HG03066 (cell line): Measurements from ENCODE around the gene GPR89B.
A peak's percentile ranks its signal among the peaks of the same experiment; 100 is the strongest.
"Not testable (repeated sequence)": the region's sequence is repeated elsewhere in the genome, so short reads cannot be mapped to it uniquely, and the experiment has no call there.

Experiments used
- ATAC-seq: cut with Tn5 transposase; IDR thresholded peaks from one replicate; pipeline ENCODE4 v1.9.1; 2021; ENCODE audit warnings: low read depth; ENCODE audit not compliant: unreplicated experiment

Gene GPR89B

DNA sequence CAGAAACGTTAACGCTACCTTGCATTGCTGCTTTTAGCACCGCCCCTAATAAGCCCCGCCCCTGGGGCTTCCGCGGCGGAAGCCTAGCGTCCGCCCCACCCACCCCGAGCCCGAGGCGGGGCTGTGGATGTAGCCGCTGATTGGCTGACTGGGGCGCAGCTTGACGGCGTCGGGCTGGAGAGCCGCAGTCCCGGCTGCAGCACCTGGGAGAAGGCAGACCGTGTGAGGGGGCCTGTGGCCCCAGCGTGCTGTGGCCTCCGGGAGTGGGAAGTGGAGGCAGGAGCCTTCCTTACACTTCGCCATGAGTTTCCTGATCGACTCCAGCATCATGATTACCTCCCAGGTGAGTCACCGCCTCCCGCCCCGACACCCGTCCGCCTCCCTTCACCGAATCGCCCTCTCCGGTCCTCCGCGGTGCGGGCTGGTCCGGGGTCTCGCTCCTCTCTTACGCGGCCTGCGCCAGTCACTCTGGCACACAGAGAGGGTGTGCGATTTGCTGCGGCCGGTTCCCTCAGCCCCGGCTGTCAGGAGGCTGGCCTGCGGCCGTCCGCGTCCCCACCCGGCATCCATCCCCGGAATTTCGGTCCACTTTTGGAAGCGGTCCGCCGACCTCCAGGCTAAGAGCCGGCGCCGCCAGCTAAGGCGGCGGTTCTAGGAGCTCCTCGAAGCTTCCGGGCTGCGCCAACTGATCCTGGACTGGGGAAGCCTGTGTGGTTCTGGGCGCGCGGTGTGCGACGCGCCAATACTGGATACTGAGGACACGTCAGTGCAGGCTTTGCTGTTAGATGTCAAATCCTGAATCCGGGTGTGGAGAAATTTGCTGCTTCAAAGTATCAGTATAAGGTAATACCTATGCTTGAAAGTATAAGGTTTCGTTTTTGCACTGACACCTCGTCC is at the start of gene GPR89B:
GPR89B (plus strand) TSS at position 185 of the 897 bp plus-strand sequence; CDS start at position 302, 117 bp downstream.
- ATAC-seq: peak; percentile 94

DNA sequence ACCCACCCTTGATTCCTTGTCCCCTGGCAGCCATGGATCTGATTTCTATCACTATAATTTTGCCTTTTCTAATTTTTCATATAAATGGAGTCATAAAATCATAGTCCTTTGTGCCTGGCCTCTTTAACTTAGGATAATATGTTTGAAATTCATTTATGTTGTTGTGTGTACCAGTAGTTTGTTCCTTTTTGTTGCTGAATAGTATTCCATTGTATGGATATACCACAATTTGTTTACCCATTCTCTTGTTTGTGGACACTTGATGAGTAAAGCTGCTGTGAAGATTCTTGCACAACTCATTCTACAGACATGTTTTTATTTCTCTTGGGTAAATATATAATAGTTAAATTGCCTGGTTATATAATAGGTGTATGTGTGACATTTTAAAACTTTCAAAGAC is 48.3 kb upstream of the GPR89B start:
- no peak for ATAC-seq

DNA sequence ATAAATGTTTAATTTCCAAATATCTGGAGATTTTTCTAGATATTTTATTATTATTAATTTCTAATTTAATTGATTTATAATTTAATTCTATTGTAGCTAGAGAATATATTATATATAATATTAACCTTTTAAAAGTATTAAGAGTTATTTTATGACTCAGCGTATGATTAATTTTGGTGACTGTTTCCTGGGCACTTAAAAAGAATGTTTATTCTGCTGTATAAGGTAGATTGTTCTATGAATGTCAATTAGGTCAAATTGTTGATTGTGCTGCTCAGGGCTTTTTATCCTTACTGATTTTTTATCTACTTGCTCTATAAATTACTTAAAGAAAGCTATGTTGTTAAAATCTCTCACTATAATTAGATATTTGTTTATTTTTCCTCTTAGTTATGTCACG is 45.7 kb upstream of the GPR89B start:
- ATAC-seq: no peak

GRCh38 chr1:147890177-147890790 is 37.9 kb upstream of the GPR89B start:
- ATAC-seq: peak; percentile 63

DNA sequence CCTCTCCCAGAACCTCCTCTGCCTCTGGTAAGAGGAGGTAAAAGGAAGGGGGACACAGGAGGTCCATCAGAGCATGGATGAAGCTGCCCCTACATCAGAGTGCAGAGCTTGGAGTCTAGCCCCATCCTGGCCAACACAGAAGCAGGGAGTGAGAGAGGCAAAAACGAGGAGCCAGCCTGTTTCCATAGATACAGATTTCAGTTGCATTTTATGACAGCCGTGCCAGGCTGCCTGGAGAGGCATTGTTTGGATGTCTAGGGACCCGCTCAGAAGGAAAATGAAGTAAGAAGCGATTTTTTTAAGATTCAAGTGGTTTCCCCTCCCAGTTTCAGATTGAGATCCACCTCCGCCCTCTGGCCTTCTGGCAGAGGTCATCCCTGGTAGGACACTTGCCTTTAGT is 37.1 kb upstream of the GPR89B start:
- no peak for ATAC-seq

GRCh38 chr1:147892216-147892615 is 36.0 kb upstream of the GPR89B start:
- ATAC-seq: no peak

GRCh38 chr1:147892731-147893214 is 35.4 kb upstream of the GPR89B start:
- ATAC-seq: no peak

GRCh38 chr1:147895123-147895522 is 33.1 kb upstream of the GPR89B start:
- ATAC-seq: no peak

GRCh38 chr1:147897029-147897752 is 31.0 kb upstream of the GPR89B start:
- no peak for ATAC-seq

DNA sequence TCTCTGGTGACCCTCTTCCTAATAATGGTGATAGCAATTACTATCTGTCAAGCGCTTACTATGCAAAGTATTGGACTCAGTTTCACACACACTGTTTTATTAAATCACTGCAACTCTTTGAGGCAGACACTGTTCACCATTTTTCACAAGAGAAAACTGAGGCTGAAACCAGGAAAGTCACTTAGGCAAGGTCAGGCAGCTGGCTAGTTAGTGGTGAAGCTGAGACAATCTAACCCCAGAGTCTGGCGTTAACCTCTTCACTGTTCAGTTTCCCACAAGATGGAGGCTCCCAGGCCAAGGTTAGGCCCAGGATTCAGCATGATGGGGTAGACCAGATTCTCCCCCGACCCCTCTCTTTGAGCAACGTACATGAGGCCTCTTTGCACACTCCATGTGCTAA is 30.4 kb upstream of the GPR89B start:
- no peak for ATAC-seq

DNA sequence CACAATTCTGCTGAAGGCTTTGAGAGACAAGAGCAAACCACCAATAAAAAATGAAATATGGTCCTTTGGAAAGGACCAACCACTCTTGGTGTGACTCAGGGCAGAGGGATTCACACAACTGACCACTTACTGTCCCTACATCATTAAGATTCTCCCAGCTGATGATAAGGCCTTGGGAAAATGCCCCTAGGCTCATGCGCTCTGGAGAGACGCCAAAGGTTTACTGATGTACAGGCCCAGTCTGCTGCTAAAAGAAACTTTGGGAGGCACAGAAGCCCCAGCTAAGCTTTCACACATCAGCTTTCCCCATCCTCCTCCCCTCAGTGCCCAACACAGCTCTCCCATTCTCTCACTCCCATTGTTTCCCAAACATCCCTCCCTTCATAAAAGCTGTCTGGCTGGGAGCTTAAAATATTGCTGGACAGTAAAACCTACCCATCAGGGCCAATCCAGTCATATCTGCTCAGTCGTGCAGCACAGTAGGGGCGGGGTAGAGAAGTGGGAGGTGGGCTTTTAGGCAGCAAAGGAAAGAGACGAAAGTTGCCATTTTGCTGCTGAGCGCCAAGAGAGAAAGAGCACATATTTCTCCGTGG is 25.9 kb upstream of the GPR89B start, which contains the start of gene GJA8:
GJA8 (plus strand) TSS at position 543 of the 593 bp plus-strand sequence. CDS start 5,161 bp downstream, outside the sequence.
- ATAC-seq: no peak

DNA sequence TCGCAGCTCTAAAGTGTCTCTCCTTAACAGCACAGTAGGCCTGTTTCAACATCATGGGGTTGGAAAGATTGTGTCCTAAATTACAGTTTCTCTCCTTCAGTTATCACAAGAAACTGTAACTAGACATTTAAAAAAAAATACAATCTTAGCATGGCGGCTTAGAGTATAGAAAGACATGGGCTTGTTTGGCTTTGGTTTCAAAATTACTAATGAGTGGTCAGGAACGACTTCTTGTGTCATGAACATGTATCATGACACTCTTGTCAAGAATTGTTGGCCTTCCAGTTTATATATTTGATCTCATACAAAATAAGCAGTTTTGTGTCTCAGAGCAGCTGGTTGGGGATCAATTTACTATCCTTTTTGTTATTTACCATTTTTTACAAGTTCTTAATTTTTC is 23.5 kb upstream of the GPR89B start:
- ATAC-seq: no peak

DNA sequence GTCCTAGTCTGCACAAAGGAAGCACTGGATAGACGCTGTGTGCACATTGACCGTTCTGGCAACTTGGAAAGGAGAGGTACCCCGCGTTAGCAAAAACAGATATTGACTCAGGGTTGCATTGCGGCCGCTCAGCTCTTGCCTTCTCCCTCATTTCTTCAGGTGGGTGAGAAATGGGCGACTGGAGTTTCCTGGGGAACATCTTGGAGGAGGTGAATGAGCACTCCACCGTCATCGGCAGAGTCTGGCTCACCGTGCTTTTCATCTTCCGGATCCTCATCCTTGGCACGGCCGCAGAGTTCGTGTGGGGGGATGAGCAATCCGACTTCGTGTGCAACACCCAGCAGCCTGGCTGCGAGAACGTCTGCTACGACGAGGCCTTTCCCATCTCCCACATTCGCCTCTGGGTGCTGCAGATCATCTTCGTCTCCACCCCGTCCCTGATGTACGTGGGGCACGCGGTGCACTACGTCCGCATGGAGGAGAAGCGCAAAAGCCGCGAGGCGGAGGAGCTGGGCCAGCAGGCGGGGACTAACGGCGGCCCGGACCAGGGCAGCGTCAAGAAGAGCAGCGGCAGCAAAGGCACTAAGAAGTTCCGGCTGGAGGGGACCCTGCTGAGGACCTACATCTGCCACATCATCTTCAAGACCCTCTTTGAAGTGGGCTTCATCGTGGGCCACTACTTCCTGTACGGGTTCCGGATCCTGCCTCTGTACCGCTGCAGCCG is 20.3 kb upstream of the GPR89B start:
- ATAC-seq: no peak

GRCh38 chr1:147912553-147912952 is 15.7 kb upstream of the GPR89B start:
- ATAC-seq: no peak

GRCh38 chr1:147913362-147913942 is 14.8 kb upstream of the GPR89B start:
- no peak for ATAC-seq

DNA sequence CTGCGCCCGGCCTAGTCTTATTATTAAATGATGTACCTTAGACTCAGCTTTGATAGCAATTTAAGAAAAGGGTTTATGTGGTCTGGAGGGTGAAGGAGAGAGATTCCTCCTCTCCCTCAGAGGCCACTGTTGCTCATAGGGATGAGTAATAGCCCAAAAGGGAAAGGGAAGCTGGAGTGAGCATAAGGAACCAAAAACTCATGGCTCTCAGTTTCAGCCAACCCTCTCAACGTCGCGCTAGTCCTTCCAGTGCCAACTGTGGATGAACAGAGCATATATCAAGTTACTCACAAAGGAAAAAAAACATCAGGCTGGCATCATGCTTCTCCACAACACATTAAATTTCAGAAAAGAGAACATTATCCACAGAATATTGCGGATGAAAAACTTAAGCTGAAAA is 8.3 kb upstream of the GPR89B start:
- no peak for ATAC-seq

GRCh38 chr1:147924813-147925212 is 3.4 kb upstream of the GPR89B start:
- ATAC-seq: no peak

DNA sequence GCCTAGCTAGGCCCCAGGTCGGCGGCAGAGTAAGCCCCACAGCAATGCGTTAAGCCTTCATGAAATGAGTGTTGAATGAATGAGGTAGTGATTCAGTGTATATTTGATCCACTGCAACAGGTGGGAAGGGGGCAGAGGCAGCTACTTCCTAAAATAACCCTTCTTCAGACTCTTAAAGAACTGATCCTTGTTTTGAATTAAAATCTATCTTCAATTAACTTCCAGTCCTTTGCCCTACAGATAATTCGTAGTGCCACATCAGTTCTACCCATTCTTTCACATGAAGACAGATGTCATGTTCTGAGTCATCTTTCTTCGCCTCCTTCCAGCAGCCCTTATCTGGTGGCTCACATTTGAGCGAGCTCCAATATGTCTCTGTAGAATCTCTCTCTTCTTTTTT is 1.0 kb upstream of the GPR89B start:
- not testable (repeated sequence) for ATAC-seq

DNA sequence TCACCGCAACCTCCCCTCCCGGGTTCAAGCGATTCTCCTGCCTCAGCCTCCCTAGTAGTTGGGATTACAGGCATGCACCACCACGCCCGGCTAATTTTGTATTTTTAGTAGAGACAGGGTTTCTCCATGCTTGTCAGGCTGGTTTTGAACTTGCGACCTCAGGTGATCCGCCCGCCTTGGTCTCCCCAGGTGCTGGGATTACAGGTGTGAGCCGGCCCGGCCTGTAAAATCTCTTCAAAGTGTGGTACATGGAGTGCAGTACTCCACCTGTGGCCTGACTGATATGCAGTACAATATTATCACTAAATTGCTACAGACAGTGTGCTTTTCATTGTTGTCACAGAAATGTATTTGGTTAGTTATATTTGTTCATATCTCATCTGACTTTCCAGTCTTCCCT is 531 bp upstream of the GPR89B start:
- not testable (repeated sequence) for ATAC-seq

GRCh38 chr1:147931137-147931536 is 2.9 kb downstream of the GPR89B start:
- not testable (repeated sequence) for ATAC-seq
